IPS DF 6.9 (cell line): ENCODE data around the gene MLLT6.

ENCODE experiments used
- DNase-seq: peaks from one replicate; pipeline ENCODE4 v3.0.0-alpha.2; 2013; ENCODE audit warnings: low read depth, low spot score
- H3K27ac ChIP-seq: one replicate; pipeline ENCODE4 v1.5.1; 2013; ENCODE audit warnings: low read length, control low read depth
- H3K27me3 ChIP-seq: 2 replicates; pipeline ENCODE4 v1.6.1; 2013; ENCODE audit warnings: mild to moderate bottlenecking, low read length; ENCODE audit not compliant: control insufficient read depth, insufficient read depth
- H3K36me3 ChIP-seq: 2 replicates; pipeline ENCODE4 v1.6.1; 2013; ENCODE audit warnings: low read length; ENCODE audit not compliant: control insufficient read depth, insufficient read depth
- H3K4me1 ChIP-seq: 2 replicates; pipeline ENCODE4 v1.6.1; 2013; ENCODE audit warnings: low read length; ENCODE audit not compliant: control insufficient read depth, insufficient read depth
- H3K4me3 ChIP-seq: 2 replicates; pipeline ENCODE4 v1.5.1; 2013; ENCODE audit warnings: mild to moderate bottlenecking, low read length
- H3K9me3 ChIP-seq: 2 replicates; pipeline ENCODE4 v1.6.1; 2013; ENCODE audit warnings: low read length, inconsistent platforms; ENCODE audit not compliant: control insufficient read depth, insufficient read depth
- WGBS: extraction: QIAGEN DNeasy Blood & Tissue Kit; methylation state at CpG from one replicate; pipeline ENCODE4 v1.1.7; 2013; ENCODE audit warnings: mixed read lengths, missing lambda C conversion rate; ENCODE audit not compliant: insufficient read length, insufficient coverage; 5-methylcytosine and 5-hydroxymethylcytosine counted together

MLLT6 gene

DNA sequence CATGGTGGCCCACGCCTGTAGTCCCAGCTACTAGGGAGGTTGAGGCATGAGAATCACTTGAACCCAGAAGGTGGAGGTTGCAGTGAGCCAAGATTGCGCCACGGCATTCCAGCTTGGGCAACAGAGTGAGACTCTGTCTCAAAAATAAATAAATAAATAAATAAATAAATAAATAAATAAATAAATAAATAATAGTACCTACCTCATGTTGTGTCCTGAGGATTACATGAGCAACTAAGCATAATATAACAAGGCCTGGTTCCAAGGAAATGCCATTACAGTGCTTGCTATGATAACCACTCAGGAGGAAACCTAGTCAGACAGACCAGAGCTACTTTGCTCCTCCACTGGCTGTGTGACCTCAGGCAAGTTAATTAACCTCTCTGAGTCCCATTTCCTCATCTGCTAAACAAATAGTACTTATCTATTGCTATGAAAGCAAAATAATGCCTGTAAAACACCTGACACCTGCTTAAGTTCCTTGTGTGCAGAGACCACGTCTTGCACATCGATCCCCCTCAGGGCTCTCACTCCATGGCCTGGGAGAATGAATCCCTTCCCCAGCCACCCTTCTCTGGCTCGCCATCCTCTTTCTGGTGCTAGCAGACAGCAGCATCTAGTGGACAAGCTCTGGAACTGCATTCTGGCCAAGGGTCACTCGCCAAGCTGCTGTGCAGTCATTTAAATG lies 37.8 kb upstream of the MLLT6 start:
- no peaks in the 10 kb centered on the region for H3K9me3 ChIP-seq
- DNase-seq = peak; percentile 64
- no peak overlapping the region for H3K4me3 ChIP-seq
- no CpG with 5 or more reads among the region's 7 CpGs for WGBS
- H3K27ac ChIP-seq = no peak overlapping the region
- peaks cover 5% of the 10 kb centered on the region; the same call in 1 of the 2 replicates for H3K4me1 ChIP-seq
- no peaks in the 10 kb centered on the region for H3K36me3 ChIP-seq
- H3K27me3 ChIP-seq = peaks cover 33% of the 10 kb centered on the region

DNA sequence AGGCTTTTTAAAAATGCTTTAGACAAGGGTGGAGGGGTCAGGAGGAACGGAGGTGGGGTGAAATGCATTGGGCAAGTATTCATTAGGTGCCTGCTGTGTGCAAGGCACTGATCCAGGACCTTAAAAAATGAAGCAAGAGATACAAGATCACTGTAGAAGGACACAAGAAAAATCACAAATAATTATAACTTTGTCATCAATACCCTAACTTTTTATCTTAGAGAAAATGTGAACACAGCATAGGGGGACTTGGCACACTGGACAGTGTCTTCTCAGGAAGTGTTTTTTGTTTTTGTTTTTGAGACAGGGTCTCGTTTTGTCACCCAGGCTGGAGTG lies 37.3 kb upstream of the MLLT6 start:
- no peak for DNase-seq
- Histone ChIP-seq H3K27ac (no peak overlapping the region), H3K27me3 (peaks cover 33% of the 10 kb centered on the region), H3K9me3 (no peaks in the 10 kb centered on the region), H3K36me3 (no peaks in the 10 kb centered on the region), H3K4me1 (peaks cover 5% of the 10 kb centered on the region; the same call in 1 of the 2 replicates), H3K4me3 (no peak overlapping the region)
- WGBS = no CpG with 5 or more reads among the region's 2 CpGs

GRCh38 chr17:38669520-38669919 lies 35.6 kb upstream of the MLLT6 start:
- H3K4me3 ChIP-seq = no peak overlapping the region
- H3K9me3 ChIP-seq = no peaks in the 10 kb centered on the region
- no peak for DNase-seq
- H3K36me3 ChIP-seq = no peaks in the 10 kb centered on the region
- H3K4me1 ChIP-seq = peaks cover 8% of the 10 kb centered on the region
- H3K27ac ChIP-seq = no peak overlapping the region
- peaks cover 50% of the 10 kb centered on the region for H3K27me3 ChIP-seq
- WGBS = no CpG with 5 or more reads among the region's 6 CpGs

GRCh38 chr17:38671939-38672720 lies 32.9 kb upstream of the MLLT6 start:
- no CpG with 5 or more reads among the region's 12 CpGs for WGBS
- Histone ChIP-seq H3K36me3 (no peaks in the 10 kb centered on the region), H3K9me3 (no peaks in the 10 kb centered on the region), H3K4me1 (peaks cover 8% of the 10 kb centered on the region), H3K27ac (no peak overlapping the region), H3K4me3 (peak overlapping the region; percentile 21; the same call in 1 of the 2 replicates), H3K27me3 (peaks cover 64% of the 10 kb centered on the region)
- DNase-seq = peak; percentile 63

DNA sequence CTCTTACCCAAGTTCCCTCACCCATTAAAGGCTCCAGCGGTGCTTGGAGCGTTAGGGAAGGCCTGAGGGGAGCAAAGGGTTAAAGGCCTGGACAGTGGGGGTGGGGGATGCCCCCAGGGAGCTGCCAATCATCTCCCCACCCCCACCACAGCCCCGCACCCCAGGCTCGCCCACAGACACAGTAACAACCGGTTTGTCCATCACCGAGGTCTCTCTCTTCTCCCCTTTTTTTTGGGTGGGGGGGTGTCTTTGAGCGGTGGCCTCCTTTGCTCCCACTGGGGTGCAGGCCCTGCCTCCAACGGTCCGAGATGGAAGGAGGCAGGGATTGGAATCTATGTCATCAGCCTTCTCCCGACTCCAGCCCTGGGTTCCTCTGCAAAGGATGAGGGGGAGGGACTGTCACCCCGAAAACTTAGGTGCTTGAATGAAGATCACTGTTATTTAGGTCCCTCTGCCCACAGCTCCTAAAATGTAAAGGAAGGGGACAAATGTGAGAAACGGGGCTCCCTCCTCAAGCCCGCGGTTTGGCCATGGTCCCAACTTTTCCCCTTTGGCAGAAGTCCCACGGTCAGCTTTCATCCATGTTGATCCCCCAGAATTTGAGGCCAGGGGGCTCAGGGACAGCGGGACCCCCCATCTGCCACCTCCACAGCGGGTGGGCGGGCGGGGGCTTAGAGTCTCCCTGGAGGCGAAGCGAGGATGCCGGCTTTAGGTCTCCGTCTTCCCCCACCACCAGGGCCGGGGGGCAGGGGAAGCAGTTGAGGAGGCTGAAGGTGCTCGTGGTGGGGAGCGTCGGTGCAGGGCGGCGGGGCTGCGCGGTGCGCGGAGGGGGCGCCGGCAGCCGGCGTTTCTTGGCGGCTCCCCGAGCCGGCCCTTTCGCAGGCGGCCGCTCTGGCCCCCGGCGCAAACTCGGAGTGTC lies 32.0 kb upstream of the MLLT6 start:
- H3K27ac ChIP-seq = no peak overlapping the region
- peak overlapping the region; percentile 21; the same call in 1 of the 2 replicates for H3K4me3 ChIP-seq
- no peaks in the 10 kb centered on the region for H3K36me3 ChIP-seq
- DNase-seq = no peak
- peaks cover 59% of the 10 kb centered on the region for H3K27me3 ChIP-seq
- H3K4me1 ChIP-seq = peaks cover 8% of the 10 kb centered on the region
- WGBS = no CpG with 5 or more reads among the region's 46 CpGs
- H3K9me3 ChIP-seq = no peaks in the 10 kb centered on the region

DNA sequence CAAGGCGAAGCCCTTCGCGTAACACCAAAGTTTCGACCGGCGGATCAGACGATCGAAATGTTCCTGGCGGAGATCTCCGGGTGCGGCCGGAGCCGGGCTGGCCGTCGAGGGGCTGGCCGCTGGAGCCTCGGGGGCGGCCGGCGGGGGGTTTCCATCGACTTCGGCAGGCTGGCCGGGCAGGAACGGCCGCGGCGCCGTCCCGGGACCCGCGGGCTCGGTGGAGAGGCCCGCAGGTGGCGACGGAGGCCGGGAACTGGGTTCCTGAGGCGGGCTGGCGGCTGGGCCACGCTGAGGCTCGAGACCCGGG lies 31.4 kb upstream of the MLLT6 start:
- H3K27ac ChIP-seq = no peak overlapping the region
- DNase-seq = no peak
- WGBS = no CpG with 5 or more reads among the region's 41 CpGs
- peak overlapping the region; percentile 22; the same call in 1 of the 2 replicates for H3K4me3 ChIP-seq
- H3K36me3 ChIP-seq = no peaks in the 10 kb centered on the region
- H3K27me3 ChIP-seq = peaks cover 53% of the 10 kb centered on the region
- H3K4me1 ChIP-seq = peaks cover 8% of the 10 kb centered on the region
- no peaks in the 10 kb centered on the region for H3K9me3 ChIP-seq

DNA sequence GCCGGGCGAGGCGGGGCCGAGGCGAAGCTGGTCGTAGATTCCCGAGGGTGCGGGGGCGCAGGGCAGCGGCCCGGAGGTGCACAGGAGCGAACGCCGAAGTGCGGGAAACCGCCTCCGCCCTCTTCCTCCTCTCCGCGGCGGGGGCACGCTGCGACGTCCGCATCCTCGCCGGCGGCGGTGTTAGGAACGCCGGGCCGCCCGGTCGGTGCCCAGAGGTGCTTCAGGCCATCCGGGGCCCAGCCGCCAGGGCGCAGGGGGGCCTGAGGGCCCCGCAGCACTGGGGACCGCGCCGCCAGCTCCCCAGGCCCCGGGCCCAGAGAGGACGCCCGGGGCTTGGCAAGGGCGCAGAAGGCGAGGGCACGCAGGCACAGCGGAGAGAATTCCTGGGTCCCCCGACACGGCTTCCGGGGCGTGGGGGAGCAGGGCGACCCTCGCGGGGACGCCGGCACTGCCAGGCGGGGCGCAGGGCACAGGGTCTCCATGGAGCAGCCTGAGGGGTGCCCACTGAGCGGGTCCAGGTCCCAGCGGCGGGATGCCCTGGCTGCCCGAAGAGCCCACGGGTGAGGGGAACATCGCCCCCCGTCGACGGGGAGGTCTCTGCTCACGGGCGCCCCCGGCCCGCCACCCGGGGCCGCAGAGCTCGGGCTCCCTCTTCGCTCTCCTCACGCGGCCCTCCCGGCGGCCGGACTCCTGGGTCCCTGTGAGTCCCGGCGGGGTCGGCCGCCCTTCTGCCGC lies 30.9 kb upstream of the MLLT6 start:
- Histone ChIP-seq H3K36me3 (no peaks in the 10 kb centered on the region), H3K27me3 (peaks cover 48% of the 10 kb centered on the region), H3K4me3 (peak overlapping the region; percentile 22; the same call in 1 of the 2 replicates), H3K4me1 (peaks cover 7% of the 10 kb centered on the region), H3K9me3 (no peaks in the 10 kb centered on the region), H3K27ac (no peak overlapping the region)
- no peak for DNase-seq
- WGBS = no CpG with 5 or more reads among the region's 85 CpGs

DNA sequence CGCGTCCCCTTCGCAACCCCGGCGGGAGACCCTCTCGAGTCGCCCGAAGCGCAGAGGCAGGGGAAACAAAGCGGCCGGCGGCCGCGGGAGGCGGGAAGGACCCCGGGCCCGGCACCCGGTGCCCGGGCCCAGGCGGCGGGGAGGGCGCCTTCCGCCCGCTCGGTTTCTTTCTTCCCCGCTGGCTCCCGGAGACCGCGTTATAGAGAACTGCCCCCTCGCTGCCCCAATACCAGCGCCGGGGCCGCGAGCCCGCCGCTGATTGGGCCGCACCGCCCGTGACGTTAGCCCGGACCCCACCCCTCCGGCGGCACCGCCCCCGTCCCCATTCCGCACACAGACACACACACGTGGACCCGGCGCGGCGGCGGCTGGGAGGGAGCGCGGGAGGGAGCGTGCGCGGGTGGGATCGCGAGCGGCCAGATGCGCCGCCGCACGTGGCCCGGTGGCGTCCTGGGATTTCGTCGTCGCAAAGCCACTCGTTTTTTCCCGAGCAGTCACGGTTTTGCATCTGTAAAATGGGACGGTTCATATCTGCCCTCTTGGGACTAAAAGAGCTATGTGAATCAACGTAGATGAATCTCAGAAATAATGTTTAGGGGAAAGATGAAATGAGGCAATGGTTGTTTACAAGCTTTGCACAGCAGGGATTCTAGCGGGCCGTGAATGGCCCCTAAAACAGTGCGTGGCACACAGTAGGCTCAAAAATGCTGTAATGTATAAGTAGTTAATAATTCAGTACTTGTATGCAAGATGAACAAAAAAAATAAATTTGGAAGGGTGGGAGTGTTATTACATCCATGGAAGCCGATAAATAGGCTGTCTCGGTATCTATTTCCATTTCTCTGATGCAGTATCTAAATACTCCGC lies 30.1 kb upstream of the MLLT6 start, which contains the start of gene EPOP:
TSS of gene EPOP (minus strand) at position 209 of the 867 bp plus-strand sequence. CDS start 462 bp downstream, outside the sequence.
- H3K27me3 ChIP-seq = peaks cover 40% of the 10 kb centered on the region
- WGBS = no CpG with 5 or more reads among the region's 80 CpGs
- no peaks in the 10 kb centered on the region for H3K9me3 ChIP-seq
- no peak for DNase-seq
- H3K4me3 ChIP-seq = peak within 1 kb of the TSS; percentile 22; the same call in 1 of the 2 replicates
- H3K36me3 ChIP-seq = no peaks in the 10 kb centered on the region
- H3K4me1 ChIP-seq = peaks cover 5% of the 10 kb centered on the region
- H3K27ac ChIP-seq = no peak within 1 kb of the TSS

DNA sequence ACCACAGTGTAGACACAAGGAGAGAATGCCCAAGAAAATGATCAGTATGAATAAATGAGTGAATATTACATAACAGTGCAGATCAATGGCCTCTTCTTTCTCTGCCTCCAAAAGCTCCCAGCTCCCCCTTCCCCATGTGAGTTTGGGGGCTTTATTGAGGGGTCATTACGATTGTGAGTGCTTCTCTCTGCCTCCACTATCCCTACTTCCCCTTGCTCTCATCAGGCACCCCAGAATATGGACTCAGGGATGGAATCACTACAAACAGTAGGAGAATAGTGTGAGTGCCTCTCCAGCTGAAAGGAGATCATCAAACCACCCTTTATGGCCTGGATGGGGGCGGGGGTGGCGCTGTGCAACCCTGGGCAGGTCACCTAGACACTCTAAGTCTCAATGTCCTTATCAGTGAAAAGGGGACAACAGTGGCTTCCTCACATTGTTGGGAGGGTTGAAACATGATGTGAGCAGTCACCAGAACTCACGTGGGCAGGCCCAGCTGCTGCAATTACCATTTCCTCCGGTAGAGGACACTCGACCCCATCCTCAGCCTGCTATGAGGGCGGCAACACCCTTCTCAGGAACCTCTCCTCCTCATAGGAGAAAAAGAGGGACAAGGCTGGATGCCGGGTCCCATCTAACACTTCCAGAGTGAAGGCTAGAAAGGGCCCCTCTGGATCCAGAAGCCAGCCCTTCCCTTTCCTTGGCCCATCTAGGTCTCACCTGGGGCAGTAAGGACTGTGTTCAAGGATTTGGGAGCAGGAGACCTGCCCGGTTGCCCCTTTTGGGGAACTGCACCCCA lies 28.2 kb upstream of the MLLT6 start:
- Histone ChIP-seq H3K27ac (no peak overlapping the region), H3K4me1 (peaks cover 3% of the 10 kb centered on the region; the same call in 1 of the 2 replicates)
- WGBS = no CpG with 5 or more reads among the region's 9 CpGs

More for the DNA sequence above, 28.2 kb upstream of the MLLT6 start:
- DNase-seq = peak; percentile 78
- H3K4me3 ChIP-seq = no peak overlapping the region
- peaks cover 31% of the 10 kb centered on the region for H3K27me3 ChIP-seq
- H3K36me3 ChIP-seq = no peaks in the 10 kb centered on the region
- H3K9me3 ChIP-seq = no peaks in the 10 kb centered on the region
